Activated CD8-positive, alpha-beta memory T cell treated with anti-CD3 and anti-CD28 coated beads, Interleukin-2, amount 50 U/mL, for 1 hour (primary cell): ENCODE data around the gene RRP9.
"Not testable (repeated sequence)": the region's sequence is repeated elsewhere in the genome, so short reads cannot be mapped to it uniquely, and the experiment has no call there.

Experiments
- DNase-seq: peaks from one replicate; pipeline ENCODE4 v3.0.0-alpha.2; 2020; ENCODE audit errors: extremely low read depth

RRP9 gene, protein sequence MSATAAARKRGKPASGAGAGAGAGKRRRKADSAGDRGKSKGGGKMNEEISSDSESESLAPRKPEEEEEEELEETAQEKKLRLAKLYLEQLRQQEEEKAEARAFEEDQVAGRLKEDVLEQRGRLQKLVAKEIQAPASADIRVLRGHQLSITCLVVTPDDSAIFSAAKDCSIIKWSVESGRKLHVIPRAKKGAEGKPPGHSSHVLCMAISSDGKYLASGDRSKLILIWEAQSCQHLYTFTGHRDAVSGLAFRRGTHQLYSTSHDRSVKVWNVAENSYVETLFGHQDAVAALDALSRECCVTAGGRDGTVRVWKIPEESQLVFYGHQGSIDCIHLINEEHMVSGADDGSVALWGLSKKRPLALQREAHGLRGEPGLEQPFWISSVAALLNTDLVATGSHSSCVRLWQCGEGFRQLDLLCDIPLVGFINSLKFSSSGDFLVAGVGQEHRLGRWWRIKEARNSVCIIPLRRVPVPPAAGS

DNA sequence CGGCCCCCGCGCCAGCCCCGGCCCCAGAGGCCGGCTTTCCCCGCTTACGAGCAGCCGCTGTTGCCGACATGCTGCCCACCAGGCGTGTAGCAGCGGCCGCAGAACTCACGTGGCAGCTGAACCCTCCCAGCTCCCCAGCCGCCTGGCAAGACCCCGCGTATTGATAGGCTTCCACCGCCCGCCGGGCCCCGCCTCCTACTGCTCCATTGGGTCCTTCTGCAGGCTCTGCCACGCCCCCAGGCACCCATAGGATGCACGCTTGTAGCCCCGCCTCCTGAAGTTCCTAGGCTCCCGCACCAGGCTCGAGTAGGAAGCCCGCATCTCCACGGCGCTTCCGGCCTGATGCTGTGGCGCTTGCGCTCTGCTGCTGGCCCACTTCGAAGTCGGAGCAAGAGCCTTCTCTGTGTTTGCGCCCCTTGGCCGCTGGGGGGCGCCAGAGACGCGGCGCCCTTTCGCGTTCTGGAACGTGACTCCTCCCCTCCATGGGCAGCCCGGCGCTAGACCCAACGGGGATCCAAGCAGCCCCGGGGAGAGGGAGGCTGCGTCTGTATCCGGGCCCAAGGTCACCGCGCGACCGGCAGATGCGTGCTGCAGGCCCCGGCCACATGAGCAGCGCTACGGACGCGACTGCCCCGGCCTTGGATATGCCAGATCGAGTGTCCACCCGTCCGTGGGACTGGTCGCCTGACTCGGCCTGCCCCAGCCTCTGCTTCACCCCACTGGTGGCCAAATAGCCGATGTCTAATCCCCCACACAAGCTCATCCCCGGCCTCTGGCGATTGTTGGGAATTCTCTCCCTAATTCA, at the start of gene RRP9, which contains the start of gene PARP3:
Gene RRP9 (minus strand): TSS at position 107 of the 805 bp plus-strand sequence. CDS start 37 bp downstream, at position 70.
Gene PARP3 (plus strand): TSS at position 566 of the 805 bp plus-strand sequence. CDS start 993 bp downstream, outside the sequence.
- peak; percentile 99 for DNase-seq

DNA sequence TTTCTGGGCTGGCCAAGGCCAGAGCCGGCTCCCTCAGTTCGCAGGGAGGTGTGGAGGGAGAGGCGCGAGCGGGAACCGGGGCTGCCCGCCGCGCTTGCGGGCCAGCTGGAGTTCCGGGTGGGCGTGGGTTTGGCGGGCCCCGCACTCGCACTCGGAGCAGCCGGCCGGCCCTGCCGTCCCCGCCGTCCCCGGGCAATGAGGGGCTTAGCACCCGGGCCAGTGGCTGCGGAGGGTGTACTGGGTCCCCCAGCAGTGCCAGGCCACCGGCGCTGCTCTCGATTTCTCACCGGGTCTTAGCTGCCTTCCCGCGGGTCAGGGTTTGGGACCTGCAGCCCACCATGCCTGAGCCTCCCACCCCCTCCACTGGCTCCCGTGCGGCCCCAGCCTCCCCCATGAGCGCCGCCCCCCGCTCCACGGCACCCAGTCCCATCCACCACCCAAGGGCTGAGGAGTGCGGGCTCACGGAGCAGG, 48.8 kb upstream of the RRP9 start:
- not testable (repeated sequence) for DNase-seq

DNA sequence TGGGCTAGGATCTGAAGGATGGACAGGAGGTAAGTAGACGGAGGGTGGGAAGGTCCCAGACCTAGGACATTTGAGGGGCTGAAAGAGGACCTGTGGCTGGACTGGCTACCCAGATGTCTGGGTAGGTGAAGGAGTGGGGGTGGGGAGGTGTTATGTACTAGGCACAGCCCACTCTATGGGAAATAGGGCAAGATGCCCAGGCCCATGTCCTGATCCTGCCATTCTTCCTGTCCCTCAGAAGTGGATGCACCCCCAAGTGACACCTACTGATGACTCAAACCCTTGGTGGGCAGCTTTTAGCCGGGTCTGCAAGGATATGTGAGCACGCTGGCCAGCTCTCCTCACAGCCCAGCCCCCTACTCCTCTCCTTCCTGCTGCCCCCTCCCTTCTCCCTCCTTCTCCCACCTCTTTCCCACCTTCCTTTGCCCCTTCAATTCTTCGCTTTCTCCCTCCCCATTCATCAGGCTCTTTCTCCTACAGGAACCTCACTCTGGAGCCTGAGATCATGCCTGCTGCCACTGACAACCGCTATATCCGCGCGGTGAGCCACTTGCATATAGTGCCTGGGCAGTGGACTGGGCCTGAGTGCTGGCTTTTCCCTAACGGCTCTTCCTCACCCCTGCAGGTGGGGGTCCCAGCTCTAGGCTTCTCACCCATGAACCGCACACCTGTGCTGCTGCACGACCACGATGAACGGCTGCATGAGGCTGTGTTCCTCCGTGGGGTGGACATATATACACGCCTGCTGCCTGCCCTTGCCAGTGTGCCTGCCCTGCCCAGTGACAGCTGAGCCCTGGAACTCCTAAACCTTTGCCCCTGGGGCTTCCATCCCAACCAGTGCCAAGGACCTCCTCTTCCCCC, 46.8 kb upstream of the RRP9 start:
- no peak for DNase-seq

DNA sequence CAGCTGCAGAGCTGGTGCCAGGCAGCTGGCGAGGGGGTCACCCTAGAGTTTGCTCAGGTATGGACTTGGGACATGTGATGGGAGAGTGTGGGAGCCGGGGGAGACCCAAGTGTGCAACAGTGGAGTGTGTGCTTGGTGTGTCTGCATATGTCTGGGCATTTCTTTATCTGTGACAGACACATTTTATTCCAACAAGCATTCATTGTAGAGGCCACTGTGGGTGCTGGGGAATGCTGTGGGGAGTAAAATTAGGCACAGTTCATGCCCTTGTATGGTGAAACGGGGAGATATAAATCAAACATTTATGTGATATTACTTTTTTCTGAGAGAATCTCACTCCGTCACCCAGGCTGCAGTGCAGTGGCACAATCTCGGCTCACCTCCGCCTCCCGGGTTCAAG, 45.9 kb upstream of the RRP9 start:
- DNase-seq = no peak

DNA sequence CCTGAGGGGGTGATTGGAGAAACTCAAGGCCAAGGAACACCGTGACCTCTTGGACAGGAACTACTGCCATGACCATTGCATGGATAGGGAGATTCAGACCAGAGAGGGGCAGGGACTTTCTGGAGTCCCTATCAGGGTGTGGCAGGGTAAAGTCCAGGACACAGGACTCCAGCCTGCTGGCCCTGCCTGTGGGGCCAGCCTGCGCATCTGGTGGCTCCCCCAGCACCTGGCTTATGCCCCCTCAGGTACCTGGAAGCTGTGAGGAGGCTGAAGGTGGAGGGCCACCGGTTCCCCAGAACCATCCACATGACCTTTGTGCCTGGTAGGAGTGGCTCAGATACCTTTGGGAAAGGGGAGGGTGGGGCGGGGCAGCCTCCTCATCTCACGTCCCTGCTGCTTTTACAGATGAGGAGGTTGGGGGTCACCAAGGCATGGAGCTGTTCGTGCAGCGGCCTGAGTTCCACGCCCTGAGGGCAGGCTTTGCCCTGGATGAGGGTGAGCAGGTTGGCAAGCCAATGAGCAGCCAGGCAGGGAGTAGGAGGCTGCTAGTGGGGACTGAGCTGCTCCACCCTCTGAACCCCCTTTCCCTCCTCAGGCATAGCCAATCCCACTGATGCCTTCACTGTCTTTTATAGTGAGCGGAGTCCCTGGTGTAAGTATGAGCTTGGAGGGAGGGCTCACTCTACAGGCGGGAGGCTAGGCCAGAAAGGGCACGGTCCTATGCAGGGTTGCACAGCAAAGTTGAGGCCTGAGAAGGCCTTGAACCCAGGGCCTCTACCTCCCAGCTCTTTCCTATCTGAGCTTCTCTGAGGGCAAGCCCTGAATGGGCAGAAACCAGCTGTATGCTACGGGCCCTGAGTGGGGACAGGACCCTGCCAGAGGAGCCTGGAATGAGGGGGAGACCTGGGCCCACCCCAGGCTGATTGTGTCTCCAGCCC, 44.6 kb upstream of the RRP9 start:
- DNase-seq = no peak

DNA sequence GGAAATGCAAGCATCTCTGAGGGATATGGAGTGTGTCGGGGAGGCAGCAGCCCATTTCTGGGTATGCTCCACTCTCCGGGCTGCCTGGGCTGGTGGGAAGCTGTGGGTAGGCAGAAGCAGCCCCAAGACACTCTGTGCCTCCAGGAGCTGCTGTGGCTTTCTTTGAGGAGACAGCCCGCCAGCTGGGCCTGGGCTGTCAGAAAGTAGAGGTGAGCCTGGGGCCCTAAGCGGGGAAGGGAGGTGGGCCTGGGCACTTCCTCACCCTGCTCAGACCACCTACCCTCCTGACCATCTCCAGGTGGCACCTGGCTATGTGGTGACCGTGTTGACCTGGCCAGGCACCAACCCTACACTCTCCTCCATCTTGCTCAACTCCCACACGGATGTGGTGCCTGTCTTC, 43.4 kb upstream of the RRP9 start:
- no peak for DNase-seq

DNA sequence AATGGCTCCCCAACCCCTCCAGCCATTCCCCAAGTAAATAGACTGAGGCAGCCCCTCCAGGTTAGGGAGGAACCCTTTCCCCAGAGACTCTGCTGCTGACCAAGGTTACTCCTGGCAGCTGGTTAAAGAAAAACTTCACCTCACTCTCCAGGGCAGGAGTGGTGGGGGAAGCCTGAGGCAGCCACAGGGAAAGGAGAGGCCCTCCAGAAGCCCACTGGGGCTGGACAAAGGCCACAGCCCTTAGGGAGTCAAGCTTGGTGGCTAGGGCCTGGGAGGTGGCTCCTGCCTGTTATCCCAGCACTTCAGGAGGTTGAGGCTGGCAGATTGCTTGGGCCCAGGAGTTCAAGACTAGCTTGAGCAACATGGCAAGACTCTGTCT, 42.6 kb upstream of the RRP9 start:
- no peak for DNase-seq

DNA sequence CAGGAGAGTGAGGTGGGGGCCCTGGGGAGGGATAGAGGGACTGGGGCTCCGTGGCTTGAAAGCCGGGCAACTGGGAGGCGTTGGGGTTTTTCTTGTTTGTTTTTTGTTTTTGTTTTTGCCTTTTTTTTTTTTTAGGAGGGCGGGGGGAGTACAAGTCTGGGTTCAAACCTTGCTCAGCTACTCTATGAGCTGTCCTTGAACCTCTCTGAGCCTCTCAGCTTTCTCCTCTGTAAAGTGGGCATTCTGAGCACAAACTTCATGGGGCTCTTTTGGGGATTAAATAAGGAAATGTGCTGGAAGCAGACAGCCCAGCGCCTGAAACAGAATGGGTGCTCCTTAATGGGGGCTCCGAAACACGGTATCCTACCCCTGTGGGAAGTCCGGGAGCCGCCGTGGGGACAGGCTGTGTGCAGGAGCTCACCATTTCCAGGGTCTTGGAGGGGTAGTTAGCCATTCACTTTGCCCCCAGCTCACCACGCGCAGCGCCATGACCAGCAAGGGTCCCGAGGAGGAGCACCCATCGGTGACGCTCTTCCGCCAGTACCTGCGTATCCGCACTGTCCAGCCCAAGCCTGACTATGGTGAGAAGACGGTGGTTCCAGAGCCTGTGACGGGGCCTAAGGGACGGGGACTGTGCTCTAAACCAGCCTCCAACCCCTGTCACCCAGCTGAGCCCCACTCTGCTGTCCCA, 42.0 kb upstream of the RRP9 start:
- no peak for DNase-seq

DNA sequence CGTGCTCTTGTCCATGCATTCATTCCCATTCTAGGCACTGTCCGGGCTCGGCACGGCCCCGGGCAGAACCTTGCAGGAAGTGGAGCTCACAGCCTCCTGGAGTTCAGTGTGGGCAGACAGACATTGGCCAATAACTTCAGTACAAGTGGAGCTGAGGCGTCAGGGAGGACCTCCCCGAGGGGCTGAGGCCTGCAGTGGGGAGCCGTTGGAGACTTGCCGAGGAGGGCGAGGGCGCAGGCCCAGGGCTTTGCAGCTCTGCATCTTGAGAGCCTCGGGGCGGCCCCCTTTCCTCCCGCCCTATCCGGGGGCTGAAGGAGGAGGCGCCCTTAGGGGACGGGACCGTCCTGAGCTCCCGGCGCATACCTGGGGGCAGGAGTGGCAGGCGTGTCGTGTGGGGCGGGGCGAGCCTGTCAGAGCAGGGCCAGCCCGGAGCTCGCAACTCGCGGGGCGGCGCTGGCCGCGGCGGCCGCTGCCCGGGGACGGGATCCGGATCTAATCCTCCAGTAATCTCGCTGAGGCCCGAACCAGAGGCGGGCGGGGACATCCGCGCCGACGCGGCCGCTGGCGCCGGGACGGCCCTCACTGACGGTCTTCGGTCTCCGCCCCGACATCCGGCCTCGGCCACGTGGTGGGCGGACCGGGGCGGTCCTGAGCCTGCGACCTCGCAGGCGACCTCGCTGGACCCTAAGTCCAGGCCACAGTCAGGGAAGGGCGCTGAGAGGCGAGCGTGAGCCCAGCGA, 41.3 kb upstream of the RRP9 start, which contains the start of gene ACY1:
Gene ACY1 (plus strand): TSS at position 698 of the 740 bp plus-strand sequence. CDS start 530 bp downstream, outside the sequence.
- DNase-seq = no peak

DNA sequence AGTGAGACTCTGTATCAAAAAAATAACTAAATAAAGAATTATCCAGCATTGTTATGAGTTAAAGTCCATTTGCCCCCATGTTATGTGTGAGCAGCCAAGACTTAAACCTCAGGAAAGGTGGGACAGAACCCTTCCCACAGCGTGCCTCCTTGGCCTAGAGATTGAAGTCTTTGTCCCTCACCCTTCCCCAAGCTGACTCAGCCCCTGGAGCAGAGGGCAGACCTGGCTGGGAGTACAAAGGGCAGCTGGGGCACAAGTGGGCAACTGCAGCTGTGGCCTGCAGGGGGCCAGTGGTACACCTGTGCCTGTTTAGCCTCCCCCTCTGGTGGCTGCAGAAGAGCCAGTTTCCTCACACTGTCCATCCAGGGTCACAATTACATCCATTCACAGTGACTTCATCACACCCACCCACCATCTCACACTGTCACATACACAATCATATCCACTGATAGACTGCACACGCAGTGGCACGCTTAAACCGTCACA, 40.7 kb upstream of the RRP9 start:
- no peak for DNase-seq

DNA sequence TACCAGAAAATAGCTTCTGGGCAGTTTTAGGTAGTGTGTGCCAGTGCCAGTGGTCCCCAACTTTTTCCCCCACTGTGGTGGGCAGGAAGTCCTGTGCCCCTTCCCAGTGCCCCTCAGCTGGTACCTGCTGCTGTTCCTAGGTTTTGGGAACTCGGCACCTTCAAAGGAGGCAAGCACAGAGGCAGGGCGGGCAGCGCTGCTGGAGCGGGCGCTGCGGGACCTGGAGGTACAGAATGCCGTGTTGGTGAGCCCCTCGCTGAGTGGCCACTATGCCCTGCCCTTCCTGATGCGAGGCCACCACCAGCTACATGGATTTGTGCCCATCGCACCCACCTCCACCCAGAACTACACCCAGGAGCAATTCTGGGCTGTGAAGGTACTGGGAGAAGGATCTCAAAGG, 38.5 kb upstream of the RRP9 start:
- no peak for DNase-seq

DNA sequence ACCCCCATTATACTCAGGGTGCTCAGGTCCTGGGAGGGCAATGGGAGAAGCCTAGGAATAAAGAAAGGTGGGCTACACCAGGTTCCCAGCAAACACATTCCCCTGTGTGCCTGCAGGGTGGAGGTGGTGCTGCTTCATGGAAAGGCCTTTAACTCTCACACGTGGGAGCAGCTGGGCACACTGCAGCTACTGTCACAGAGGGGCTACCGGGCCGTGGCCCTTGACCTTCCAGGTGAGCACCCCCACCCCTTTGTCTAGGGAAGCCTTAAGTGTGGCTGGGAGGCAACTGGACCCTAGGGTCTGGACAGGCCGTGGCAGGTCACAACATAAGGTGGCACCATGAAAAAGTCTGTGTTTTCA, 36.4 kb upstream of the RRP9 start:
- DNase-seq = no peak

DNA sequence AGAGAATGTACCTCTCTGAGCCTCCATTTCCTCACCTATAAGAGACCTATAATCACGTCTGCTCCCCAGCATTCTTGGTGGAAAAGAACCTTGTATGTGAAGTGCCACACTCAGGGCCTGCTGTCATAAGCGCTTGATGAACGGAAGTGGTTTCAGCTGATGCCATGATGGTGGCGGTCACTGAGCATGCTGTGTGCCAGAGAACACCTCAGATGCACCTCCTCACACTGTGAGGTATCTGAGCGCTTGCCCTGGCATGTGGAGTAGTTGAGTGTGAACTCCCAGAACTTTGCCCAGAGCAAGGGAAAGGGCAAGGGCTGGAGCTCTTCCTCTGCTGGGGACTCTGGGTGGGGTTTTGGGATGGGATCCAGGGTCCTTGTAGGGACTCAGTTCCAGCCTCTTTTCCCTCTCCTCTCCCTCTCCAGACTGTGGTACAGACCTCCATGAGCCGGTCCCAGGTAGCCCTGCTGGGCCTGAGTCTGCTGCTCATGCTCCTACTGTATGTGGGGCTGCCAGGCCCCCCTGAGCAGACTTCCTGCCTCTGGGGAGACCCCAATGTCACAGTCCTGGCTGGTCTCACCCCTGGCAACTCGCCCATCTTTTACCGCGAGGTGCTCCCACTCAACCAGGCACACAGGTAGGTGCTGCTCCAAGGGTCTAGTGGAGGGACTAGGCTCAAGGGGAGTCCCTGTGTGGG, 35.9 kb upstream of the RRP9 start:
- no peak for DNase-seq

DNA sequence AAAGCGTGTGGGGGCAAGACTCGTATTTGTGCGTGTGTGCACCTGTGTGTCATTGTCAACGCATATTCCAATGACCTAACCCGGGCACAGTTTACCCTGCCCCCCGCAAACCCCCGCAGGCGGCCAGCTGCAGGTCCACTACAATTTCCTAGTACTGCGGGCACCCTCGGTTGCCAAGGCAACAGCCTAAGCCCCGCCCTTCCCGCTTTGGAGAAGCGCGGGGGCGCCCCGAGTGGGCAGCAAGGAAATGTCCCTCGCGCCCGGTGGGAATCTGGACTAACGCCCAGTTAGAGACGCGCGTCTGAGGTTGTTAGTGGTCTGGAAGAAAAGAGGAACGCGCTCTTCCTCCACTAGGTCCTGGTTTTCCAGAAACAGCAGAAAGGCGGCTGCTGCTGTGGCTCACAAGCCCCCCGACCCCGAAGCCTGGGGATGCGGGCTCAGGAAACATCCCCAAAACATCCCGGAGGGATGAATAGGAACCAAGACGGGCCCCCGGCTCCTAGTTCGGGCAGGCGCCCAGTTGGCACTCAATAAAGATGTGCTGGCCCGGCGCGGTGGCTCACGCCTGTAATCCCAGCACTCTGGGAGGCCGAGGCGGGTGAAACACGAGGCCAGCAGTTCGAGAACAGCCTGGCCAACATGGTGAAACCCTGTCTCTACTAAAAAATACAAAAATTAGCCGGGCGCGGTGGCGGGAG, 34.3 kb upstream of the RRP9 start:
- no peak for DNase-seq

DNA sequence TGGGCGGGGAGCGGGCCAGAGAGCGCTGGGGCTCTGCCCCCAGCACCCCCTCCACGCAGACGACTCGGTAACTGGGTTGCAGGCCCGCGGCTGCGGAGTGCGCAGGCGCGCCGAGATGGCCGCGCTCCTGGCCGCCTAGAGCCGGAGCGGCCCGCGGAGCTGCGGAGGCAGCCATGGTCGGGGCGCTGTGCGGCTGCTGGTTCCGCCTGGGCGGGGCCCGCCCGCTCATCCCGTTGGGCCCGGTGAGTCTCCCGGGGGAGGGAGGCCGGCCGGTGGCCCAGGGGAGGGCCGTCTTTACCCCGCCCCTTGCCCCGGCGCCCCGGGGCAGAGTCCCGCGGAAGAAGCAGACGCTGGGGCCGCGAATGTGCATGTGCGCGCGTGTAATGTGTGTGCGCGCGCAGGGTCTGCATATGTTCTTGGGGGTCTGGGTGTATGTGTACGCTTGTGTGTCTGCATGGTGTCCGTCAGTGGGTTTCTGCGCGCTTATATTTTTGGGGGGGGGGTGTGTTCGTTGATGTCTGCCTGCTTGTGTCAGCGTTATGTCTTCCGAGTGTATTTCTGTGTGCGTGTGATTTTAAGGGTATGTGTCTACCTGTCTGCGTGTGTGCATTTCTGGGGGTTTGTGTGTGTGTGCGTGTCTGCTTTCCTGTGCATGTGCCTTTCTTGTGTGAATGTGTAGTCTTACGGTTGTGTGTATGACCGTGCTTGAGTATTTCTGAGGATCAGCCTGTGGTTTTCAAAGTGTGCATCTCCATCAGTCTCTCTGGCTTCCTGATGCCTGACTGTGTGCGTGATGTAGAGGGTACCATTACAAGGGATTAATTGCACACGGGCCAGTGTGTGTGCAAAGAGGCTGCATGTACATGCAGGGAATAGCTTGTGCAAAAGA, 33.5 kb upstream of the RRP9 start, which contains the start of gene ABHD14A:
Gene ABHD14A (plus strand): TSS at position 102 of the 889 bp plus-strand sequence. CDS start 72 bp downstream, at position 174.
- DNase-seq = no peak

DNA sequence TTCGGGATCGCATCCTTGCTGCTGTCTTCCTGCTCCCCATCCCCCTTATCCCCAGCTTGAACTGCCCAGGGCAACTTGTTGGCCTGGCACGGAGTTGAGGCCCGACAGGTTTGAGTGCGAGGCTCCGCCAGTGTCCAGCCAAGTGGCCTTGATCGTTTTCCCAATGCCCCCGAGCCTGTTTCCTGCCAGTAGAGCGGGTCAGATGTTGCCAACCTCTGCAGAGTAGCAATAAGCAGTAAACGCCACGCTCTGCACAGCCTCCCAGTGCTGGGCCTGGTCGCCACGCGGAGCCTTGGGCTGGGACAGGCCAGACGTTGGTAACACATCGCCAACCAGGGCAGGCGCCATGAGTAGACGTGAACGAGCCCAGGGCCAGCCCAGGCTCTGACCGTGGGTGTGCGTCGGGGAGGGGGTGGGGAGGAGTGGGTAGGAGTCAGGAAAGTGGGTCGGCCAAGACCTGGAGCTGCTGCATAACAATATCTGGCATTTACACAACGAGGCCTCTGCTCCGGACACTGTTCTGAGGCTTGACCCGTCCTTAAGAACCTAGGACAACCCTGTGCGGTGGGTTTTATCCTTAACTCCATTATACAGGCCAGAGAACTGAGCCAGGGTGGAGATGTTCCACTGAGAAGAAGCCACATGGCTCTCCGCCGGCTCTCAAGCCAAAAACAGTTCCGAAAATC, 32.7 kb upstream of the RRP9 start:
- no peak for DNase-seq
